Mononuclear cell (primary cell): ENCODE data around the gene CNN3. TPM values are rescaled to one million over a fixed set of nuclear protein-coding genes. Genes with fewer than 3 reads are reported as not detected.

Experiments
- H3K27me3 ChIP-seq: 2 replicates; pipeline ENCODE4 v1.6.0; 2011; ENCODE audit warnings: low read length, control low read depth; ENCODE audit not compliant: insufficient read depth
- H3K4me1 ChIP-seq: 2 replicates; pipeline ENCODE4 v1.5.1; 2011; ENCODE audit warnings: mild to moderate bottlenecking, low read length, control low read depth; ENCODE audit not compliant: insufficient read depth
- H3K4me3 ChIP-seq: 2 replicates; pipeline ENCODE4 v1.5.1; 2011; ENCODE audit warnings: mild to moderate bottlenecking, low read length, moderate library complexity
- H3K9me3 ChIP-seq: 2 replicates; pipeline ENCODE4 v1.5.1; 2011; ENCODE audit warnings: low read depth, mild to moderate bottlenecking, control low read depth, low read length
- total RNA-seq: library from RNA; depleted of rRNA; stranded (reverse); fragments of >200 nt; gene quantifications from one replicate; pipeline ENCODE4 v1.2.3, GENCODE V29; 2012

Gene CNN3
- total RNA-seq = 4.6 TPM

DNA sequence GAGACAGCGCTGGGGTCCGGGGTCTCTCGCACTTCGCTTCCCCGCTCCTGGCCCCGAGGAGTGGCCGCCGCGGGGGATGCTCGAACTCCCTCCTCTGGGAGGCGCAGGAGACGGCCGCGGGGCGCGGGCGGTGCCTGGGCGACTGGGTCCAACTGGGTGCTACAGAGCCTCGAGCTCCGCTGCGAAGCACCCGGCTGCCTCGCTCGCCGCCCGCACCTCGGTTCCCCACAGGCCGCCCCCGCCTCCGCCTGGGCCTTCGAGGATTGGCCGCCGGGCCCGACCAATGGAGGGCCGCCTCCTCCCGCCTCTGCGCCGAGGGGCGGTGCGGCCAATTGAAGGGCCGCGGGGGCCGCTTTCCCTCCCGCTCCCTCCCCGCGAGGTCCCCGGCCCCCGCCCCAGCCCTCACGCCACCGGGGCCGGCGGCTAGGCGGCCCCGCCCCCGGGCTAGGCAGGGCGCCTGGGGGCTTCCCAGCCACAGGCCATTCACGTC, at the start of gene CNN3:
CNN3 (minus strand) TSS at position 196 of the 490 bp plus-strand sequence. CDS start 216 bp downstream, outside the sequence.
- peak within 1 kb of the TSS; percentile 32 for H3K4me3 ChIP-seq
- no peaks in the 10 kb centered on the region for H3K9me3 ChIP-seq
- H3K4me1 ChIP-seq = peaks cover 20% of the 10 kb centered on the region
- peaks cover 58% of the 10 kb centered on the region for H3K27me3 ChIP-seq

DNA sequence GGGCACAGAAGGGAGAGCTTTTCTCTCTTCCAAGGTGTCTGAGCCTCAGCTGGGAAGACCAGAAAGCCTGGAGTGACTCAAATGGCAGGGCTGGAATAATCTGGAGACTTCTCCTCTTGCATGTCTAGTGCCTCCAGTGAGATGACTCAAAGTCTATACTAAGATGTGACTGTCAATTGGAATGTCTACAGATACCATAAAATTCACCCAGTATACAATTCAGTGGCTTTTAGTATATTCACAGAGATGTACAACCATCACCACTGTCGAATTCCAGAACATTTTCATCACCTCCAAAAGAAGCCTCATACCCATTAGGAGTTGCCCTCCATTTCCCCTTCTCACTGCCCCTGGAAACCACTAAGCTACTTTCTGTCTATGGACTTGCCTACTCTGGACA, 47.9 kb upstream of the CNN3 start:
- Histone ChIP-seq H3K4me1 (no peaks in the 10 kb centered on the region), H3K27me3 (no peaks in the 10 kb centered on the region), H3K9me3 (no peaks in the 10 kb centered on the region), H3K4me3 (no peak overlapping the region)

DNA sequence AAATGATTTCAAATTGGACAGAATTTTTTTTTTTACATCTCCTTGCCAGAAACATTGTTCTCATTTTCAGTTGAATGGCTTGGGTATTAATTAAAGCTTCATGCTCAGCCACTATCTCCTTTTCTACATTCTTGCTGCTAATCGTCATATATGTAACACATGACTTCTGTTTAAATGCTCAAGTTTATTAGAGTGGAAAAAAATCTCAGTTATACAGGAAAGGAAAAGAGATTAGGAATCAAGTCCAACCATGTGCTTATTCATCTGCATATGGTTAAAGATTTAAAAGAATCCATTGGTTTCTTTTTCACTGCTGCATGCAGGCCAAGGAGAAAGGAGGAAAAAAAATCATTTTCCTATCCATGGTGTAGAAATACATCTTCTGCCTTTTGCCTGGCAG, 47.3 kb upstream of the CNN3 start:
- Histone ChIP-seq H3K9me3 (no peaks in the 10 kb centered on the region), H3K4me1 (no peaks in the 10 kb centered on the region), H3K4me3 (no peak overlapping the region), H3K27me3 (no peaks in the 10 kb centered on the region)

DNA sequence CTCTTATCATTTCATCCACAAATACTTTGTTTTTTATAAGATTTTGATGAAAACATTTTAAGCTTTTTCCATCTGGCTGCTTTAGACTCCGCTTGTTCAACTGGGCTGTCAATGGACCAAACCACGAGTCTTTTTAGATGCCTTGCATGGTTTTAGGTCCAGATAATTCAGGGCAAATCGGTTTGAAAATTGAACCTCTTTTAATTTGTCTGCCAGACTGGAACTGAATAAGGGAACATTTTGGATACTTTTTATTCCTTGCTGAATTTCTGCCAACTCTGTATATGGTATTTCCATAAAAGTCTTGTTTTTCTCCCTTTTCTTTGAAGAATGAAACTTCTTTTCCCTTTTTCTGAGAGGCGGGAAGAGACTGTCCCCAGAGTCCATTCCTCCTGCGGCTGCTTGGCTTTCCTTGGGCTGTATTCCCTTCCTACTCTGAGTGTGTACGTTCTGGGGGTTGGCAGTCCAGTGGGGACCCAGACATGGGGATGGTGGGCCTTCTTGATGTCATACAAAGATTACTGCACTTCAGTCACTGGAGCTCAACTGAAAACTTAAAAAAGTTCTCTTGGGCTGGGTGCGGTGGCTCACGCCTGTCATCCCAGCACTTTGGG, 46.5 kb upstream of the CNN3 start:
- Histone ChIP-seq H3K4me1 (no peaks in the 10 kb centered on the region), H3K27me3 (no peaks in the 10 kb centered on the region), H3K9me3 (no peaks in the 10 kb centered on the region), H3K4me3 (no peak overlapping the region)

DNA sequence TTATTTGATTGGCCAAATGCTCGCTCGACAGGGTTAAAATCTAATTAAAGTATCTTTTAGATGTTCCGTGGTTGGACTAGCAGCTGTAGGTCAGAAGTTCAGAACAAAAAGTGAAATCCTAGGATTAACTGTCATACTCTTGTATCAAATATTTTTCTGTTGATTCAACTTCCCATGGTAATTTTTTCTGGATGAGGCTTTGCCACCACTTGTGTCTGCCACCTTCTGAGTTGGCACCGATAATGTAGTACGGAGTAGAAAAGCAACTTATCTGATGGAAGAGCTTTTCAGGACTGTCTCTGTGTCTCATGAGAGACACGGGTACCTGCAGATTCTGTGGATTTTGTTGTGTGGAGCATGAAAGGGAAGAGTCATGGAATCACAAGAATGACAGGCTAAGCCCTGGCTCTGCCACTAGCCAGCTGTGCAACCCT, 44.6 kb upstream of the CNN3 start:
- H3K9me3 ChIP-seq = no peaks in the 10 kb centered on the region
- no peak overlapping the region for H3K4me3 ChIP-seq

DNA sequence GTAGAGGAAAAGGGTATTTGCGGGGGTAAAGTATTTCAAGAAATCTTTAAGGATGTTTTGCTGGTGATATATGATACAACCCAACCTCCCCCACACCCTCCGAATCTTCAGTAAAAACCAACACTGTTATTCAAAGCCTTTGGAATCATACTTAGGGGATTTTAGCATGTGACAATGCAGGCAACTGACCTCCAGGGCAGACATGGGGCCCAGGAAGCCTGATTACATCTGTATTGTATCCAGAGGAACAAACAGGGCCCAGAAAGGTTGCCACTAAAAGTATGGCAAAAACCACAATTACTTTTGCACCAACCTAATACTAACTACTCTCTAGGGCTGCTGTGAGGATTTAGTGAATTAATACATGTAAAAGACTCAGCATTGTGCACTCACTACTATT, 43.9 kb upstream of the CNN3 start:
- no peaks in the 10 kb centered on the region for H3K9me3 ChIP-seq
- H3K4me3 ChIP-seq = no peak overlapping the region
- no peaks in the 10 kb centered on the region for H3K27me3 ChIP-seq
- H3K4me1 ChIP-seq = no peaks in the 10 kb centered on the region

More for the DNA sequence above, 44.6 kb upstream of the CNN3 start:
- Histone ChIP-seq H3K27me3 (no peaks in the 10 kb centered on the region), H3K4me1 (no peaks in the 10 kb centered on the region)

DNA sequence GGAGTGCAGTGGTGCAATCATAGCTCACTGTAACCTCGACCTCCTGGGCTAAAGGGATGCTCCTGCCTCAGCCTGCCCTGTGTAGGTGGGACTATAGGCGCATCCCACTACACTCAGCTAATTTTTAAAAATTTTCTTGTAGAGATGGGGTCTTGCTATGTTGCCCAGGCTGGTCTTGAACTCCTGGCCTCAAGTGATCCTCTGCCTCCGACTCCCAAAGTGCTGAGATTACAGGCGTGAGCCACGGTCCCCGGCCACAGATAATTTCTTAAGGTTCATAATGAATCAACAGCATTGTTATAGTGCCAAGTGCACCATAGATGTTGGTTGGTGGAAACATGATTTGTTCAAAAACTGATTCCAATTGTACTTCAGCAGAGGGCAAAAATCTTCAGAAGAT, 42.2 kb upstream of the CNN3 start:
- Histone ChIP-seq H3K27me3 (no peaks in the 10 kb centered on the region), H3K4me1 (no peaks in the 10 kb centered on the region), H3K4me3 (no peak overlapping the region), H3K9me3 (no peaks in the 10 kb centered on the region)

DNA sequence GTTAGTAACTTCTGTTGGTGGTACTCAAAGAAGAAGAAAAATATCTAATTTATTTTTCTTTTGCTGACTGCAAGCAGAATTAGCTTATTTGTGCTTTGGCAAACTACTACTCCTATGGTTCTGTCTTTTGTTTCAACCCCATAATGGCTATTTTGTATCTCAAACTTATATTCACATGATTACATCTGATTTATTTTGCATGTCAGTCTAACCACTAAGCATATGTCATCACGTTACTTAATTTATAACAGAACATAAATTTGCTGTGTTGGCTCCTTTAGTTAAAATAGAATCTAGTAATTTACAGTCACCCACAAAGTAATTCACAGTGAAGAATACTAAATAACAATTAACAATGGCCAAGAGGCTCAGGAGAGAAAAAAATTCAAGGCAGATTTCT, 39.1 kb upstream of the CNN3 start:
- peaks cover 28% of the 10 kb centered on the region for H3K4me1 ChIP-seq
- H3K9me3 ChIP-seq = no peaks in the 10 kb centered on the region
- H3K4me3 ChIP-seq = no peak overlapping the region
- no peaks in the 10 kb centered on the region for H3K27me3 ChIP-seq

DNA sequence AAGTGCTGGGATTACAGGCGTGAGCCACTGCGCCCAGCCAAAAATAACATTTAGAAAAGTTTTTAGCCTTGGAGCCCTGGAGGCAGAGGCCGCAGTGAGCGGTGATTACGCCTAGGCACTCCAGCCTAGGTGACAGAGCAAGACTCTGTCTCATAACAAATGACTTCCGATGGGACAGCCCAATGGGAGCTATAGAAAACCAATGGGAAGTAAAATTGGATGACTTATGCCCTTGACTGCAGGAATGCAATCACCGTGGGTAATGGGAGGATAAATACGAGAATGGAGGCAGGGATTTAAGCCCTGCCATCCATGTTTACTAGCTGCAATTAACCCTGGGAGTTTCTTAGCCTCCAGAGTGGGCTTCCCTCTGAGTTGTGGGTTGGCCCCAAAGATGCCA, 37.0 kb upstream of the CNN3 start:
- H3K4me1 ChIP-seq = peaks cover 29% of the 10 kb centered on the region
- no peaks in the 10 kb centered on the region for H3K27me3 ChIP-seq
- no peak overlapping the region for H3K4me3 ChIP-seq
- no peaks in the 10 kb centered on the region for H3K9me3 ChIP-seq

DNA sequence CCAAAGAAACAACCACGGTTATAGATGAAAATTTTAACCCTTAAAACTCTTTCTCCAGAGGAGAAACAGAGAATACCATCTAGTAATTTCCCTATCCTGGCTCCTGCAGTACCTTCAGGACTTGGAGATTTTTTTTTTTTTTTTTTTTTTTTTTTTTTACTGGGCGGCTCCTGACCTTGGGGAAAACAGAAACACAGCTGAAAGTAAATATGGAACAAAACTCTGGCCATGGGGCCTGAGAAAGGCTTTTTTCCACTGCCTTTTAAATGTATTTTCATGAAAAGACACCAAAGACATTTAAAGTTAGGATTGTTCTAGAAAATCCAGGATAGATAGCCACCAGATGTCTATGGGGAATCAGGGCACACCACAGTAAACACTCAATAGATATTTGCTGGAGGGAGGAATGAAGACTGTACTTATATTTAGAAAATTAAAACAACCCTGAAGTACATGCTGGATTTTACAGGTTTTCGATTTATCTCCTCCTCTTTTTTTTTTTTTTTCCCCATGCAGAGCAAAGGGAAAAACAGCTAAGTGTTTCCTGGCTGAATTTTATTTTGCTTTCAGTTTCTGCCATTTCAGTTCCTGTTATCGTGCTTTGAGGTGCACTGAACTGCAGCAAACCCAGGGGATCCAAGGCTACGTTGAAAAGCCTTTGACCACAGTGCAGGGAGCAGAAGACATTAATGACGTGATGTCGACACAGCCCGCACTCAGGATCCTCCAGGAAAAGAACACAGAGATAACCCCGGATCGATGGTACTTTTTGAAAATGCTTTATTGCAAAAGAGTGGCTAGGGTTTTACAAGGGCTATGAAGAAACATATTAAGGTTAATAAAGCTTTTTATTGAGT, 35.7 kb upstream of the CNN3 start:
- peaks cover 29% of the 10 kb centered on the region for H3K4me1 ChIP-seq
- no peaks in the 10 kb centered on the region for H3K9me3 ChIP-seq
- peak overlapping the region; percentile 48 for H3K4me3 ChIP-seq
- no peaks in the 10 kb centered on the region for H3K27me3 ChIP-seq

DNA sequence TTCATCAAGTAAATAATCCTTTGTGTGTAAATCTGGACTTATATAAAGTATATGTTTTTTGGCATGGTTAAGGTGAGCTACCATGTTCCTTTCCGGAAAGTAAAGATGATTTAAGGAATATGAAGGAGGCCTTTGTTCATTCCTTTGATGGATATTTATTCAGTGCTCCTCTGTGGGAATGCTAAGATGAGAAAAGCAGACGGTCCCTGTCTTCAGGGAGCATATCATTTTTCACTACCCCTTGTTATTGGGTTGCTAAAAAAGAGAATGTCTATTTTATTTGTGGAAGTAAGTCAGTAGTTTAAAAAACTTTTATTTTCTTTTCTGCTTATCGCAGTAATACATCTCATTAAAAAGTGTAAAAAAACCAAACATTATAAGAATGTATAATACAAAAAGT, 35.1 kb upstream of the CNN3 start:
- no peak overlapping the region for H3K4me3 ChIP-seq
- H3K4me1 ChIP-seq = peaks cover 29% of the 10 kb centered on the region
- H3K27me3 ChIP-seq = no peaks in the 10 kb centered on the region
- no peaks in the 10 kb centered on the region for H3K9me3 ChIP-seq

DNA sequence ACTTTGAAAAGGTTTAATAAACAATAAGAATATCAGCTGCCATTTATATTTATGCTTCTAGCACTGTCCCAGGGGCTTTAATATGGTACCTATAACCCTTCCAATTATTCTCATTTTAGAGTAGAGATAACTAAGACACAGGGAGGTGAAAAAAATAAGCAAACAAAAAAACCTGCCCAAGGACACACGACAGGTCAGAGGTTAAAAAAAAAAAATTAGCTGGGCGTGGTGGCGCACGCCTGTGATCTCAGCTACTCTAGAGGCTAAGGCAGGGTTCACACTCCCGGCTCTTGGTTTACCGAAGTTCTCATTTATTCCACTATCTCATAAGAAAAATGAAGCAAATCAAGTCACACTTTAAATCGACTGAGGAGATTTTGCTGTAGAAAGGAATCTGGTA, 34.7 kb upstream of the CNN3 start:
- Histone ChIP-seq H3K4me1 (peaks cover 29% of the 10 kb centered on the region), H3K27me3 (no peaks in the 10 kb centered on the region), H3K9me3 (no peaks in the 10 kb centered on the region), H3K4me3 (no peak overlapping the region)

DNA sequence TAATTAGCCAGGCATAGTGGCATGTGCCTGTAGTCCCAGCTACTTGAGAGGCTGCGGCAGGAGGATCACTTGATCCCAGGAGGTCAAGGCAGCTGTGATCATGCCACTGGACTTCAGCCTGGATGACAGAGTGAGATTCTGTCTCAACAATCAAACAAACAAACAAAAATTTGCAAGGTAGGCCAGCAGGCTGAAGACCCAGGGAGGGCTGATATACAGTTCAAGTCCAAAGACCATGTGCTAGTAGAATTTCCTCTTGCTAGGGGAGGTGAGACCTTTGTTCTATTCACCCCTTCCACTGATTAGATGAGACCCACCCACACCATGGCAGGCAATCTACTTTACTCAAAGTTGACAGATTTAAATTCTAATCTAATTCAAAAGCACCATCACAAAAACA, 31.2 kb upstream of the CNN3 start:
- no peaks in the 10 kb centered on the region for H3K9me3 ChIP-seq
- no peaks in the 10 kb centered on the region for H3K27me3 ChIP-seq
- H3K4me3 ChIP-seq = no peak overlapping the region
- peaks cover 19% of the 10 kb centered on the region for H3K4me1 ChIP-seq

DNA sequence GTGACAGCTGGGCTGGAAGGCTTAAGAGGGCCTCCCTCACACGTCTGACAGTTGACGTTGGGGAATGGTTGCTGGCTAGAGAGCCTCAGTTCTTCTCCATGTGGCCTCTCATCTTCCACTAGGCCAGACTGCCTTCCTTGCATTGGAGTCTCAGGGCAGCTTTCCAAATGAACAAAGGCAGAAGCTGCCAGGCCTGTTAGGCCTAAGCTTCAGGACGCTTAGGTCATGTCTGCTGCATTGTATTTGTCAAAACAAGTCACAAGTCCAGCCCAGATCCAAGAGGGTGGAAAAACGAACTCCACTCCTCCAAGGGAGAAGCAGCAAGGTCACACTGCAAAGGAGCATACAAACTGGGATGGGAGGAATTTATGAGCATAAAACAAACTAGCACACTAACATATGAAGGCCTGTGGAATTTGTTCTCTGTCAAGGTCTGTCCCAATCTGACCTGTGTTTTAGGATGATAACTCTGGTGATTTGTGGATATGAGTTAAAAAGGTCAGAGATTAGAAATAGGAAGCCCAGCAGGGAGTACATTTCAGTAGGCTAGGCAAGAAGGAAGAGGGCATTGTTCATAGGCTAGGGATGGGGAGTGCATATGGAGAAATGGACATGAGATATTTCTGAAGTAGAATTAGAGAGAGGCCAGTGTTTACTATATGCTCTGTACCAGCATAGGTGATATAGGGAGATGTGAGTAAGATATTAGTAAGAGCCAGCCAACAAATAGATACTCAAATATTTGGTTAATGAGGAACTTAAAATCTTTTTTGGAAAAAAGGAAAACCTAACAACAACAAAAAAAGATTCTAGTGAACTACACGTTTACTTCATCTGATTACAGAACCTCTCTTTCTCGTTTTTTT, 29.1 kb upstream of the CNN3 start:
- no peaks in the 10 kb centered on the region for H3K27me3 ChIP-seq
- H3K9me3 ChIP-seq = no peaks in the 10 kb centered on the region
- no peak overlapping the region for H3K4me3 ChIP-seq
- H3K4me1 ChIP-seq = peaks cover under 1% of the 10 kb centered on the region
